Activated T-cell treated with anti-CD3 and anti-CD28 coated beads, Interleukin-2, amount 50 U/mL, for 72 hours (primary cell): ENCODE data around the gene SLC9A1. TPM values are rescaled to one million over a fixed set of nuclear protein-coding genes. Genes with fewer than 3 reads are reported as not detected.
A peak's percentile ranks its signal among the peaks of the same experiment; 100 is the strongest.

Source experiments
- ATAC-seq, 2 donors: fragments of 150-1000 bp; cut with Tn5 transposase; replicated peaks in 1 of 2; 2 replicates each; pipeline ENCODE4 v1.10.0; 2021; ENCODE audit warnings: moderate library complexity in 2 of 2, mild to moderate bottlenecking in 1 of 2
- DNase-seq, 2 donors: peaks; one replicate each; pipeline ENCODE4 v3.0.0; 2021 to 2022; ENCODE audit warnings: mixed read lengths in 1 of 2
- H3K27ac Mint-ChIP-seq: one replicate; pipeline ENCODE4 v1.8.0; 2022; ENCODE audit warnings: mild to moderate bottlenecking, moderate library complexity, mixed read lengths
- H3K27me3 Mint-ChIP-seq: one replicate; pipeline ENCODE4 v1.8.0; 2022; ENCODE audit warnings: low read depth, mixed read lengths
- H3K36me3 Mint-ChIP-seq, 2 donors: one replicate each; pipeline ENCODE4 v1.8.0; 2022; ENCODE audit warnings: mixed read lengths in 2 of 2, mild to moderate bottlenecking in 1 of 2; ENCODE audit not compliant: insufficient read depth in 2 of 2
- H3K4me1 Mint-ChIP-seq: one replicate; pipeline ENCODE4 v1.8.0; 2022; ENCODE audit warnings: low read depth, mixed read lengths
- H3K4me3 Mint-ChIP-seq, 2 donors: one replicate each; pipeline ENCODE4 v1.8.0; 2022; ENCODE audit warnings: mild to moderate bottlenecking in 2 of 2, mixed read lengths in 2 of 2, moderate library complexity in 2 of 2
- H3K9me3 Mint-ChIP-seq, 2 donors: one replicate each; pipeline ENCODE4 v1.8.0; 2022; ENCODE audit warnings: mixed read lengths in 2 of 2
- total RNA-seq, 2 donors: library from RNA; stranded (reverse); gene quantifications; one replicate each; pipeline ENCODE4 v1.2.3, GENCODE V29; 2022

The SLC9A1 gene
- total RNA-seq, 2 donors from 2014 or later, result 25.5 to 28.2 TPM

GRCh38 chr1:27102707-27103468 is 52.0 kb downstream of the SLC9A1 start:
- Mint-ChIP-seq H3K9me3 (no peaks in the 10 kb centered on the region), H3K27ac (no peak overlapping the region), H3K27me3 (no peaks in the 10 kb centered on the region), H3K4me1 (peaks cover 32% of the 10 kb centered on the region), H3K4me3 (no peak overlapping the region), H3K36me3 (peaks cover 0 to 3% of the 10 kb centered on the region in 2 donors)
- ATAC-seq (peak; percentile 52 to 61), DNase-seq (peak; percentile 76 to 89)

- Mint-ChIP-seq H3K4me3 (no peak overlapping the region), H3K27me3 (no peaks in the 10 kb centered on the region), H3K27ac (no peak overlapping the region), H3K4me1 (peaks cover 32% of the 10 kb centered on the region), H3K9me3 (no peaks in the 10 kb centered on the region), H3K36me3 (peaks cover 0 to 3% of the 10 kb centered on the region in 2 donors)
- no peak for DNase-seq
- ATAC-seq, result no peak
Measured at GRCh38 chr1:27102134-27102706, 52.7 kb downstream of the SLC9A1 start.

- DNase-seq, result no peak
- no peaks in the 10 kb centered on the region for H3K9me3 Mint-ChIP-seq
- no peak for ATAC-seq
- no peak overlapping the region for H3K4me3 Mint-ChIP-seq
- H3K27me3 Mint-ChIP-seq, result no peaks in the 10 kb centered on the region
- peaks cover 32% of the 10 kb centered on the region for H3K4me1 Mint-ChIP-seq
- peaks cover 0 to 3% of the 10 kb centered on the region in 2 donors for H3K36me3 Mint-ChIP-seq
- H3K27ac Mint-ChIP-seq, result no peak overlapping the region
Measured at GRCh38 chr1:27101696-27102095, 53.2 kb downstream of the SLC9A1 start.

- Mint-ChIP-seq H3K9me3 (no peaks in the 10 kb centered on the region), H3K27me3 (no peaks in the 10 kb centered on the region)
- DNase-seq, result no peak
Measured at GRCh38 chr1:27101054-27101491, 53.9 kb downstream of the SLC9A1 start.

GRCh38 chr1:27100335-27101053 is 54.4 kb downstream of the SLC9A1 start:
- no peak overlapping the region for H3K4me3 Mint-ChIP-seq
- H3K27ac Mint-ChIP-seq, result peak overlapping the region; percentile 42
- DNase-seq, result no peak
- H3K4me1 Mint-ChIP-seq, result peaks cover 23% of the 10 kb centered on the region
- no peak for ATAC-seq
- H3K36me3 Mint-ChIP-seq, result peaks cover 0 to 3% of the 10 kb centered on the region in 2 donors
- H3K27me3 Mint-ChIP-seq, result no peaks in the 10 kb centered on the region
- no peaks in the 10 kb centered on the region for H3K9me3 Mint-ChIP-seq

More at GRCh38 chr1:27101054-27101491, 53.9 kb downstream of the SLC9A1 start:
- no peak for ATAC-seq
- Mint-ChIP-seq H3K27ac (no peak overlapping the region), H3K4me3 (no peak overlapping the region), H3K4me1 (peaks cover 29% of the 10 kb centered on the region), H3K36me3 (peaks cover 0 to 3% of the 10 kb centered on the region in 2 donors)

GRCh38 chr1:27099587-27100334 is 55.2 kb downstream of the SLC9A1 start:
- peak; percentile 86 to 92 for ATAC-seq
- Mint-ChIP-seq H3K36me3 (peaks cover 0 to 3% of the 10 kb centered on the region in 2 donors), H3K9me3 (no peaks in the 10 kb centered on the region), H3K4me3 (peak overlapping the region; percentile 11 to 40), H3K4me1 (peaks cover 17% of the 10 kb centered on the region), H3K27me3 (no peaks in the 10 kb centered on the region), H3K27ac (peak overlapping the region; percentile 34)
- peak; percentile 58 to 78 for DNase-seq

GRCh38 chr1:27099135-27099586 is 55.8 kb downstream of the SLC9A1 start:
- H3K4me3 Mint-ChIP-seq, result peak overlapping the region in 1 of 2 donors; percentile 11
- no peak for DNase-seq
- H3K27ac Mint-ChIP-seq, result no peak overlapping the region
- H3K36me3 Mint-ChIP-seq, result peaks cover 0 to 3% of the 10 kb centered on the region in 2 donors
- ATAC-seq, result peak; percentile 6 to 9
- no peaks in the 10 kb centered on the region for H3K9me3 Mint-ChIP-seq
- H3K27me3 Mint-ChIP-seq, result no peaks in the 10 kb centered on the region
- peaks cover 17% of the 10 kb centered on the region for H3K4me1 Mint-ChIP-seq

- Mint-ChIP-seq H3K9me3 (no peaks in the 10 kb centered on the region), H3K36me3 (peaks cover 0 to 3% of the 10 kb centered on the region in 2 donors), H3K27ac (no peak overlapping the region), H3K4me1 (peaks cover 17% of the 10 kb centered on the region), H3K4me3 (no peak overlapping the region), H3K27me3 (no peaks in the 10 kb centered on the region)
- no peak for ATAC-seq
- no peak for DNase-seq
Measured at GRCh38 chr1:27098431-27099134, 56.3 kb downstream of the SLC9A1 start.

- Mint-ChIP-seq H3K27ac (no peak overlapping the region), H3K9me3 (no peaks in the 10 kb centered on the region)
Measured at GRCh38 chr1:27097484-27097917, 57.4 kb downstream of the SLC9A1 start.

GRCh38 chr1:27095576-27095975 is 59.3 kb downstream of the SLC9A1 start:
- peaks cover 17% of the 10 kb centered on the region for H3K4me1 Mint-ChIP-seq
- no peaks in the 10 kb centered on the region for H3K36me3 Mint-ChIP-seq

More at GRCh38 chr1:27097484-27097917, 57.4 kb downstream of the SLC9A1 start:
- Mint-ChIP-seq H3K4me3 (no peak overlapping the region), H3K36me3 (no peaks in the 10 kb centered on the region), H3K27me3 (no peaks in the 10 kb centered on the region), H3K4me1 (peaks cover 17% of the 10 kb centered on the region)
- DNase-seq (peak; percentile 76 to 81), ATAC-seq (peak; percentile 60 to 70)

GRCh38 chr1:27092888-27093287 is 62.0 kb downstream of the SLC9A1 start:
- H3K4me1 Mint-ChIP-seq, result no peaks in the 10 kb centered on the region
- ATAC-seq, result no peak

More at GRCh38 chr1:27095576-27095975, 59.3 kb downstream of the SLC9A1 start:
- Mint-ChIP-seq H3K4me3 (no peak overlapping the region), H3K27ac (no peak overlapping the region), H3K27me3 (no peaks in the 10 kb centered on the region), H3K9me3 (no peaks in the 10 kb centered on the region)
- DNase-seq (no peak), ATAC-seq (no peak)

GRCh38 chr1:27090911-27091310 is 64.0 kb downstream of the SLC9A1 start:
- ATAC-seq (no peak), DNase-seq (no peak)
- H3K4me1 Mint-ChIP-seq, result no peaks in the 10 kb centered on the region
- no peaks in the 10 kb centered on the region for H3K36me3 Mint-ChIP-seq
- no peaks in the 10 kb centered on the region for H3K27me3 Mint-ChIP-seq
- H3K27ac Mint-ChIP-seq, result no peak overlapping the region
- peaks cover 0 to 4% of the 10 kb centered on the region in 2 donors for H3K9me3 Mint-ChIP-seq
- no peak overlapping the region for H3K4me3 Mint-ChIP-seq

More at GRCh38 chr1:27092888-27093287, 62.0 kb downstream of the SLC9A1 start:
- Mint-ChIP-seq H3K27me3 (no peaks in the 10 kb centered on the region), H3K4me3 (no peak overlapping the region), H3K9me3 (no peaks in the 10 kb centered on the region), H3K36me3 (no peaks in the 10 kb centered on the region), H3K27ac (no peak overlapping the region)
- DNase-seq, result no peak
